Stimulated activated CD4-positive, alpha-beta T cell treated with anti-CD3 and anti-CD28 coated beads, Interleukin-1b, Interleukin-23, amount 100 ng/mL, for 4 hours (primary cell): Measurements from ENCODE around the gene CFLAR.
"Not testable (repeated sequence)": the region's sequence is repeated elsewhere in the genome, so short reads cannot be mapped to it uniquely, and the experiment has no call there.

Experiments
- DNase-seq, 2 donors: peaks; one replicate each; pipeline ENCODE4 v3.0.0-alpha.2; 2020; ENCODE audit warnings: low read depth in 2 of 2

The CFLAR gene

GRCh38 chr2:201118961-201119854 is 3.2 kb downstream of the CFLAR start:
- no peak for DNase-seq

GRCh38 chr2:201122276-201122675 is 6.3 kb downstream of the CFLAR start:
- DNase-seq: no peak

DNA sequence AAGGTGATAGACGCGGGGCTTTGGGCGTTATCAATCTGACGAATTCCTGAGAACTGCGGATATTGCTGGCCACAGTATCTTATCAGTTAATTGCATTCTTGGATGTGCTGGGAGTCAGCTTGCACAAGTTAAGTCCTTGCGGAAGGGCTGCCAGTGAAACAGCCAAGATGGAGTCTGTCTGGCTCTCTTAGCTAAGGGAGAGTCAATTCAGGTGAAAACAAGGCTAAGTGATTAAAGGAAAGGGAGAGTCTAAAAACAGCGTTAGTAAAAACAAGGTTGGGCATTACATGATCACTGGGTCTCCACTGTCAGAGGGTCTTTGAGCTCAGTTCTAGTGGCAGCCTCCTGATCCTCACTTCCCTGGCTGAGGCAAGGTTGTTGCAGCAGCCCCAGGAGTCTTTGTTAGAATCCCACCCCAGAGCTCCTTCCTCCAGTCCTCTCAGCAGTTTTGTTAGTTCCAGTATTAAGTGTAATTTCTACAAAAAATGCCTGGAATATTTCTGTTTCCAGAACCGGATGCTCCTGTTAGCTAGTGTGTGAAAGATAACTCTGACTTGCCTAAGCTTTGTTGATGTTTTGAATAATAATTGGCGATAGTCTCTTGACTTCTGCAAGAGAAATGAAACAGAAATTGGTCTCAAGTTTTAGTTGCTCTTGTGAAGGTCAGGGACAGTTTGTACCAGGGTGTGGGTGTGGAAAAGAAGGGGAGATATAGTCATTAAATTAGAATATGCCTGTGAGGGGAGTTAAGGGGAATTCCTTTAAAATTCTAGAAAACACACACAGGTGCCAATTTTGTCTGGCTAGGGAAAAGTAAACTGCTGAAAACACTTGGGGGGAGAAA is 10.6 kb downstream of the CFLAR start:
- no peak for DNase-seq

DNA sequence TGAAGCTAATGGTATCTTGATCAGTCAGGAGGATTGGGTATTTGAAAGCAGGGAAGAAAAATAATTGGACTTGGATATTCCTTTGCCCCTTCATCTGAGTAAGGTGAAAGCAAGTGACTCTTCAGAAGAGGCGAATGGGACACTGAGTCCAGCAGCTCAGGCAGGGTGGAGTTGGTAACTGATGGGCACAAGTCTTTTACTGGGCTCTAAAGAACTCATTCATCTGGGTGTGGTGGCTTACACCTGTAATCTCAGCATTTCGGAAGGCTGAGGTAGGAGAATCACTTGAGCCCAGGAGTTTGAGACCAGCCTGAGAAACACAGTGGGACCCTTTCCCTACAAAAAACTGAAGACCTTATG is 11.2 kb downstream of the CFLAR start:
- no peak for DNase-seq

DNA sequence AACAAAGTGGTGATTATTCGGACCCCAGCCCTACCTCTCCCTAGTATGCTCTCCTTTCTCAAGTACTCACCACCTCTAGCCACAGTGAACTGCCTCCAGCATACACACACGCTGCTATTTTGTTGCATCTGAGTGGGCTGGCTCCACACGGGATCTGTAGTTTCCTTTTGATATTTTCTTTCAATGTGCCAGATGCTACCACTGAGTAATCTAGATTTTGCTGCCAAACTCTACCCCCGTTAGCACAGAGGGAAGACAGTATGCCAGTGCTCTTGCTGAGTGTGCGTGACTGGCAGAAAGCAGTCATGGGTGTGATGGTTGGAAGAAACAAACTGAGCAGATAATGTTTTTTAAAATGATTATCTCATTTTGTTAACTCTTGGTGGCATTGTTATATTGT is 11.6 kb downstream of the CFLAR start:
- DNase-seq: no peak

GRCh38 chr2:201128033-201128432 is 12.1 kb downstream of the CFLAR start:
- no peak for DNase-seq

DNA sequence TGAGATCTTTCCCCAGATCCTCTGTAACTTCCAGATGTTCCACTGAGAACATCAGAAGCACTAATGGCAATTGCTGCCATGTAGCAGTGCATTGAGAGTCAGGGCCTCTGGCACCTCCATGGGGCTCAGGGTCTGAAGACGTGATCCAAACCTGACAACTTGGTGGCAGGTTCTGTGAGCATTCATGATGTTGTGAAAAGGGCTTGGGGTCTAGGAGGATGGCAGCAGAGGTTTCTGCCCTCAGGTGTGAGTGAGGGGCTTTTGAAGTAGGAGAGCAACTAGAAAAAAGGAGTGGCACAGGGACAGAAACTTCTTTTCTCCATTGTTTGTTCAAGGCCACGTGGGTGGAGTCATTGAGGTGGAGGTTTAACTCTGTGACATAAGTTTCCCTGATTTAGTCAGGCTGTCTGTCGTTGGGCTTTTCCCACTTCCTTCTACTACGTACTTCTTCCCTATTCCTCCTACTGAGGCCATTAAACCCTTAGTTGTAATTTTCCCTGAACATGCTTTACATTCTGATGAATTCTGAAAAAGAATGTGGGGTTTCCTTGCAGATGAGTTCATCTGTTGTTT is 13.1 kb downstream of the CFLAR start:
- no peak for DNase-seq

DNA sequence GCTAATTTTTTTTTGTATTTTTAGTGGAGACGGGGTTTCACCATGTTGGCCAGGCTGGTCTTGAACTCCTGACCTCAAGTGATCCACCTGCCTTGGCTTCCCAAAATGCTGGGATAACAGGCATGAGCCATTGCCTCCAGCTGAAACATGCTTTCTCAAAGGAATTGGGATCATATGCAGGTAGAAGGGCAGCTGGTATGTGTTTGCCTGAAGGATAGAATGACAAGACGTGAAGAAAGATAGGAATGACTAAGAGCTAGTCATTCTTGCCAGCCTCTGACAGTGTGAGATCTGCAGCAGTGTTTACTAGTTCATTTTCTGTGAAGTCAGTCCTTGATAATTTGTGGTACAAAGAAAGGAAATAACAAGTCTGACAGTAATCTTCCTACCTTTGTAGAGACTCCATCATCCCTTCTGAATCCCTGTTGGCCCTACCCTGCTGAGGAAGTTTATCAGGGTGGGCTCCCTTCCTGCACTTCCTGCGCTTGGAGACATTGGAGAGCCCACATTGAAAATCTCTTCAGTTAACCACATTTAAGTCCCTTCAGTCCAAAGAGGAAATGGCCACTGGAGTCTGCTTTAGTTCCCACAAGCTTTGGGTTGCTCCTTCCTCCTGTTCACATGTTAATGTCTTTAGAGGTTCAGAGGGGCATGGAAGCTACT is 14.7 kb downstream of the CFLAR start:
- DNase-seq: no peak

DNA sequence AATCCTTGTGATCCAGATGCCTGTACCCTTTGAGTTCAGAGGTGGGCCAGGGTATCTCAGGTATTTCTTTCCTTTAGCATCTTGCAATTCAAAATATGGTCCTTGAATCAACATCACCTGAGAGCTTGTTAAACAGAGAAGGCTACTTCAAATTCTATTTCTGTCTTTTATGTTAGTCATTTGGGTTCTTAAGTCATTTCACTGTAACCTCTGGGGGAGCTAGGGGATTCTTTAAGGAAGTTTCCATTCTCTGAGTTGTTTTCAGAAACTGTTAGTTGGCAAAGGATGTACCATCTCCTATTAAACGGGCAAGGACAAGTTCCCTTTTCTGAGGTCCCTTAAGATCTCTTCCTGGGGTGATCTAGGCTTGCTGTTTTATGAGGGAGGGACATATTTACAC is 16.6 kb downstream of the CFLAR start:
- no peak for DNase-seq

DNA sequence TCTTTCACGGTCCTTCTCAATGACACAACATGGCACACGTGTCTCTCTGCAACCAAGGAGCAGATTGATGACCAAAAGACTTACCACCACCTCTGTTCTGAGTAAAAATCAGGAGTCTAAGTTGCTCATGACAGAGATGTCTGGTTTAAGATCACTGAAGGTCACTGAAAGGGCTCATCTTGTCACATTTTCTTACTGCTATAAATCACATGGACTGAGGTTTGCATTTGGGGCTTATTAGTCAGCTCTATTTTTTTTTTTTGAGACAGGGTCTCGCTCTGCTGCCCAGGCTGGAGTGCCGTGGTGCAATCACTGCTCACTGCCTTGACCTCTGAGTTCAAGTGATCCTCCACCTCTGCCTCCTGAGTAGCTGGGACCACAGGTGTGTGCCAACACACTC is 19.4 kb downstream of the CFLAR start:
- DNase-seq: no peak

DNA sequence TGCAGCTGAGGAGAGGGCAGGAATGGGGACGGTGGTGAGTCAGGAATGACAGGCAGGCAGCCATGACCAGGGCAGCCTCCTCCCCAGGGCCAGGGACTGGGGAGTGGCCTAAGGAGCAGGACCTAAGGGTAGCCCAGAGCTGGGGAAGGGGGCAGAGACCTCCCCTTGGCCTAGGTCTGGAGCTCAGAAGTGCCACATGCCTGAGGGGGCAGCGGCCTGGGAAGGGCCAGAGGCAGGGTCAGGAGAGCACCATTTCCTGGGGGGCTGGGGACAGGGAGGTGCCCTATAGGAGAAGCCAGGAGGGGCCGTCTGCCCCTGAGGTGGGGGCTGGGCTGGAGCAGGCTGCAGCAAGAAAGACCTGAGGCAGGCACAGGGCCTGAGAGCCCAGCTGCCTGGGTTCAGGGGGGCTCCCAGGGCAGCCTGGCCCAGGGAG is 20.9 kb downstream of the CFLAR start:
- no peak for DNase-seq

GRCh38 chr2:201137505-201138400 is 21.8 kb downstream of the CFLAR start:
- no peak for DNase-seq

DNA sequence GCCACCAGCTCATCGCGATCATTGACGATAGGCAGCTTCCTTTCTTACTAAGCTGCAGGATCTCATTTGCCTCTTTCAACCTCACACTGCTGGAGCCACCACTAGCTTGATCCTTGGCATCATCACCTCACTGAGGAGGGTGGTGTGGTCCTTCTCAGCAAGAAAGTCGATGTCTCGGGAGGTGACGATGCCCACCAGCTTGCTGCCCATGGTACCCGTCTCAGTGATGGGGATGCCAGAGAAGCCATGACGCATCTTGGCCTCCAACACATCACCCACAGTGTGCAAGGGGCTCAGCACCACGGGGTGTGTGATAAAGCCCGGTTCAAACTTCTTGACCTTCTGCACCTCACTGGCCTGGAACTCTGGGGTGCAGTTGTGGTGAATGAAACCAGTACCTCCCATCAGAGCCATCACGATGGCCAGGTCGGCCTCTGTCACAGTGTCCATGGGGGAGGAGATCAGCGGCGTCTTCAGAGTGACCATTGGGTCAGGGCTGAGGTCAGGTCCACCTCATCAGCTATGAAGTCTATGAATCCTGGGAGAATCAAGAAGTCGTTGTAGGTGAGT is 22.5 kb downstream of the CFLAR start:
- no peak for DNase-seq

DNA sequence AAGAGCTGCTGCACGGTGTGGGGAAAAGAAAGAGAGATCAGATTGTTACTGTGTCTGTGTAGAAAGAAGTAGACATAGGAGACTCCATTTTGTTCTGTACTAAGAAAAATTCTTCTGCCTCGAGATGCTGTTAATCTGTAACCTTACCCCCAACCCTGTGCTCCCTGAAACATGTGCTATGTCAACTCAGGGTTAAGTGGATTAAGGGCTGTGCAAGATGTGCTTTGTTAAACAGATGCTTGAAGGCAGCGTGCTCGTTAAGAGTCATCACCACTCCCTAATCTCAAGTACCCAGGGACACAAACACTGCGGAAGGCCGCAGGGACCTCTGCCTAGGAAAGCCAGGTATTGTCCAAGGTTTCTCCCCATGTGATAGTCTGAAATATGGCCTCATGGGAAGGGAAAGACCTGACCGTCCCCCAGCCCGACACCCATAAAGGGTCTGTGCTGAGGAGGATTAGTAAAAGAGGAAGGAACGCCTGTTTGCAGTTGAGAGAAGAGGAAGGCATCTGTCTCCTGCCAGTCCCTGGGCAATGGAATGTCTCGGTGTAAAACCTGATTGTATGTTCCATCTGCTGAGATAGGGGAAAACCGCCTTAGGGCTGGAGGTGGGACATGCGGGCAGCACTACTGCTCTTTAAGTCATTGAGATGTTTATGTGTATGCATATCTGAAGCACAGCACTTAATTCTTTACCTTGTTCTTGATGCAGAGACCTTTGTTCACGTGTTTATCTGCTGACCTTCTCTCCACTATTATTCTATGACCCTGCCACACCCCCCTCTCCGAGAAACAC is 23.2 kb downstream of the CFLAR start:
- not testable (repeated sequence) for DNase-seq

GRCh38 chr2:201139836-201140604 is 24.1 kb downstream of the CFLAR start:
- no peak for DNase-seq

- DNase-seq: no peak
Observed at GRCh38 chr2:201144101-201145051, 28.4 kb downstream of the CFLAR start.

- no peak for DNase-seq
Observed at GRCh38 chr2:201148434-201148990, 32.5 kb downstream of the CFLAR start.
